Measurements from ENCODE around the gene CDKL5.
"Not testable (repeated sequence)": the region's sequence is repeated elsewhere in the genome, so short reads cannot be mapped to it uniquely, and the experiment has no call there.

The CDKL5 gene

DNA sequence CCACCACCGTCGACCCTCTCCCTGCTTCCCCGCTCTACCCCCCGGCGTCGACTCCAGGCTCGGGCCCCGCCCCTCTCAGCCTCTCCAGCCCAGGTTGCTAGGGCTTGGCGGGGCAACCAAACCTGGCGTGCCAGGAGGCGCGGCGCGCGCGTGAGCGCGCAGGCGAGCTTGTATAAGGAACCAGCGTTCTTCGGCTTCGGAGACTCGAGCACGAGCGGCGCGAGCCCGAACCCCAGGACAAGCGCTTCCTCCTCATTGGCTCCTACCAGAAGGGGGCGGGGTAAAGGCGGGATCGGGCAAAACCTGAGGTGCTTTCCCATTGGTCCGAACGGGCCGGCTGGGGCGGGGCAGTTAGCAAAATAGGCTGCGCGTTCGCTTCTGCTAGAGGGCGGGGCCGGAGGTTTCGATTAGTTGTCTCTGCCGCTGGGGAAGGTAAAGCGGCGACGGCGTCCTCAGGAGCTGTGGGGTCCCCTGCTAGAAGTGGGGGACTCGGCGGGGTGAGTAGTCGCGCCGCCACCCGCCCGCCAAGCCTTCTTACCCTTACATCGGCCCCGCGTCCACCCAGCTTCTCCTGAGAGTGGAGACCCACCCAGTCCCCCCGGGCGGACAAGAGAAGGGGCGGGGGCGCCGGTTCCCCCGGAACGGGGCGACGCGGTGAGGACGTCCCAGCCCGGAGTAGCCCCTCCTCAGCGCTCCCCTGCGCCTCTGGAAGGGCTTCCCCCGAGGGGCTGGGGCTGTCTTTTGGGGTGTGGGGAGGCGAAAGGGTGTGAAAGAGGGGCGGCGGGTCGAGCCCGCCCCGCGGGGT lies at the start of gene CDKL5:
TSS of gene CDKL5 (plus strand) at position 410 of the 805 bp plus-strand sequence. CDS start 81,489 bp downstream, outside the sequence.
- peak; percentile 84 to 91 (median 90) for DNase-seq (ENCODE audit: low read depth in 2 of 3, low spot score in 1 of 3)

DNA sequence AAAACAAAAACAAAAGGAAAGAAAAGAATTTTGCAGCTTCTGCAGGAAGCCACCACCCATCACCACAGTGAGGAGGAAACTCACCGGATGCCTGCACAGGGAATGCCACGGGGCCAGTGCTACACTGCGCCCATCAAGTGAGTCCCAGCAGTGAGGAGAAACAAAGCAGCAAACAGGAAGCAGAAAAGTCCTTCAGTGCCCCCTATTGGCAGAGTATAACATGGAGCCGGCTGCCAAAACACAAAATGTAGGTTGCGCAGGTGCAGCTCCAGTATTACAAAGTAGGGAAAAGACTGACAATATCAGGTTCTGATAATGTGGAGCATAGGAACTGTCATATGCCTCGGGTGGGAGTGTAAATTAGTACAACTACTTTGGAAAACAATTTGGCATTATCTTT lies 47.6 kb upstream of the CDKL5 start:
- DNase-seq (ENCODE audit: low read depth in 2 of 3, low spot score in 1 of 3) = peak in 2 of 3 donors; percentile 1 to 47

DNA sequence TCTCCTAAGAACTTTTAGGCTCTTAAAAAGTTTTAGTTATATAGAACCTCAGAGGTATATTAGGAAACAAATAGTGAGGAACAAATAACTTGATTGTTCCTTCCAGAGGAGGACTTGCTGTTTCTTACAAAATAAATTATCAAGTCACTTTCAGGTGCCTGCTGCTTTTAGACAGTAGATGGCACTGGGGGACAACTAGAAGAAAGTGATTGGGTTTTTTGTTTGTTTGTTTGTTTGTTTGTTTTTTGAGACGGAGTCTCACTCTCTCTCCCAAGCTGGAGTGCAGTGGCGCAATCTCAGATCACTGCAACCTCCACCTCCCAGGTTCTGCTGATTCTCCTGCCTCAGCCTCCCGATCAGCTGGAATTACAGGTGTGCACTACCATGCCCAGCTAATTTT lies 35.4 kb upstream of the CDKL5 start:
- DNase-seq (ENCODE audit: low read depth in 2 of 3, low spot score in 1 of 3) = no peak

DNA sequence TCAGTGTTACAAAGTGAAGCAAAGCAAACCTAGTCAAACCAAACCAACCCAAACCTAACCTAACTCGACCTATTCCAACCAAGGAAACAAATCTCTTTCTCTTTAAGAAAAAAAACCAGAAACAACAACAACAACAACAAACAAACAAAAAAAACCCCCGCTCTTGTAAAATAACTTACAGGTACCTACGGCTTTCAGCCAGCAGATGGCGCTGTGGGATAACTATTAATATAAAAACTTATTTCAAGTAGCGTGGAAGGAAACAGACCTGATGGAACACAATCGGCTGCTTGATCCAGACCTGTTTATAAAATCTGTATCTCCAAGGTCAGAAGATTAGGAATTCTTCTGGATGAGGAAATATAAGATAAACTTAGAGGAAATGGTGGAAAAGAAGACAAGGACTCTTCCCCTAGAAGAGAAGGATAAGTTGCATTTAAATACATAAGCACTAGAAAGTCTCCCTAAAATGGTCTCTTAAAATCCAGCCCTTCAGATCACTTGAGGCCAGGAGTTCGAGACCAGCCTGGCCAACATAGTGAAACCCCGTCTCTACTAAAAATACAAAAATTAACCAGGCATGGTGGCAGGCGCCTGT lies 34.4 kb upstream of the CDKL5 start:
- peak in 2 of 3 donors; percentile 27 to 59 for DNase-seq (ENCODE audit: low read depth in 2 of 3, low spot score in 1 of 3)

DNA sequence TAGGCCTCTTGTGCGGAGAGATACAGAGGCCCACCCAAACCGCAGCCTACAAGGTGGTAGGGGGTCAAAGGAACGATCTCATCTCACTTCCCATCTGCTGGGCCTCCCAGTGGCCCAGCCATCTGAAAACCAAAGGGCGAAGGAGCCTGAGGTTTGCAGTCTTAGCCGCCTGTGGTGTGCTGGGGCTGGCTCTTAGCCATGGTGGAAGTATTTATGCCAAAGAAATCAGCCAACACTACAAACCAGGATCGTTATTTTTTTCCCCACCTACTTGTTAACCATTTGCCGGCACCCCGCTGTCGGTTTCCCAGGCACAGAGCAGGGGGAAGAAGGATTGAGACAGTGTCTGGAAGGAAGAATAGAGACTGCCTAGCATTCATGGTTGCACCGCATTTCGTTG lies 30.9 kb upstream of the CDKL5 start:
- DNase-seq (ENCODE audit: low read depth in 2 of 3, low spot score in 1 of 3) = no peak

DNA sequence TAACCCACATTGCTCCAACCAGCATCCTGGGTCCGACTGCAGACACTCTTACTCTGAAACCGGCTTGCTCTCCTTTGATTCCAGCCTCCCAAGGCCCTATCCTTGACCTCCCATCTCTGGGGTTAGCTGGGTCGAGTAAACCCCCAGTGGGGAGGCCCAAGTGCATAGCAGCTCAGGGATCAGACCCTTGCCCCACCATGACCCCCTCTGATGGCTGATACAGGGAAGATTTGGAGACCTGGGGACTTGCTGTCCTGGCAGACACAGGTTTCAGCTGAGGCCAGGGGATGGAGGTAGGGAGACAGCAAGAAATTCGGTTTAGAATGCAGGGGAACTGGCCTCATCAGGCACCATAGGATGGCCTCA lies 23.6 kb upstream of the CDKL5 start:
- no peak for DNase-seq (ENCODE audit: low read depth in 2 of 3, low spot score in 1 of 3)

DNA sequence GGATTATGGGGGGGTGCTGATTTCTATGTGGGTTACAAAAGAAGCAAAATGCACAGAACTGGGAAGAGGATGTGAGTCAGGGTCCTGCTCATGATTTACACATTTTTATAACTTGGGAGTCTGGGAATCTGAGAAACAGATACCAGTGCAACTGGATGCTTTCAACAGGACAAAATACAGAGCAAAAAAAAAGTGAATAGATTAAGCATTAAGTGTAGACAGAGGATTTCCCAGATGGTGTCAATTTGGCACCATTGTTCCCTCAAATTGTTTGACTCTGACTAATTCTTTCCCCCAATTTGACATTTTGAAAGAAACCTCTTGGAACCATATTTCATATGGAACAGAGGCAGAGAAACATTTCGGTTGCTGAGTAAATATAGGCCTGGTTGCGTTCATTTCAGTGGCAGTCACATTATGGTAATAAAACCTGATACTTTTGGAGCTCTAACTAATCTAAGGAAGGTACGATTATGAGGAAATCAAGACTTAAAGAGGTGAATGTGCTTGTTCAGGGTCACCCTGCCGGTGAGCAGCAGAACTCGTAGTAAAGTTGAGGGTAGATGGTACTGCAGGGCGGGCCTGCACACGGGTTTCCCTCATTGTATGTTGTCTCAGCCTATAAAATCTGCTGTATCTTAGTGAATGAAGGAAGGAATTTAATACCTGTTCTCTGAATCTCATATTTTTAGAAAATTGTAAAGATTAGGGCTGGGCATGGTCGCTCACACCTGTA lies 18.7 kb upstream of the CDKL5 start:
- DNase-seq (ENCODE audit: low read depth in 2 of 3, low spot score in 1 of 3) = no peak

DNA sequence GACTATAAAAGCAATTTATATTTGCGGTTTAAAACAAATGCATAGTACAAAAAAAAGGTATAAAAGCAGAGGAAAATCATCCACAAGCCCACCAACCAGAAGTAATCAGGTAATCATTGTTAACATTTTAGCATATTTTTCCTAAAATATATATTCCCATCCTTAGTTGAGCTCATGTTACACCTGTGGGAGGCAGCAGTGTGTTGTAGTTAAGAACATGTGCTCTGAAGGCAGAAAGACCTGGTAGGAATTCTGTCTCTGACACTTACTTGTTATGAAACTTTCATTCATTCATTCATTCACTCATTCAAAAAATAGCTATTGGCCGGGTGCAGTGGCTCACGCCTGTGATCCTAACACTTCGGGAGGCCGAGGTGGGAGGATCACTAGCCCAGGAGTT lies 15.4 kb upstream of the CDKL5 start:
- no peak for DNase-seq (ENCODE audit: low read depth in 2 of 3, low spot score in 1 of 3)

DNA sequence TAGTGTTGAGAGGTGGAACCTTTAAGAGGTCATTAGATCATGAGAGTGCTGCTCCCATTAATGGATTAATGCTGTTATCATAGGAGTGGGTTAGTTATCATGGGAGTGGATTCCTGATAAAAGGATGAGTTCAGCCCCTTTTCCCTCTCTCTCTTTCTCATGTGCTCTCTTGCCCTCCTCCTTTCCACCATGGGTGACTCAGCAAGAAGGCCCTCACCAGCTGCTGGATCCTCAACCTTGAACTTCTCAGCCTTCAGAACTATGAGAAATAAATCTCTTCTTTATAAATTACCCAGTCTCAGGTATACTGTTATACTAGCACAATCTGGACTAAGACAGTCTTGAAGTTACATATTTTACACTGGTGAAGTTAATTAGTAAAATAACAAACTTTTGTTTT lies 10.0 kb upstream of the CDKL5 start:
- DNase-seq (ENCODE audit: low read depth in 2 of 3, low spot score in 1 of 3) = no peak

DNA sequence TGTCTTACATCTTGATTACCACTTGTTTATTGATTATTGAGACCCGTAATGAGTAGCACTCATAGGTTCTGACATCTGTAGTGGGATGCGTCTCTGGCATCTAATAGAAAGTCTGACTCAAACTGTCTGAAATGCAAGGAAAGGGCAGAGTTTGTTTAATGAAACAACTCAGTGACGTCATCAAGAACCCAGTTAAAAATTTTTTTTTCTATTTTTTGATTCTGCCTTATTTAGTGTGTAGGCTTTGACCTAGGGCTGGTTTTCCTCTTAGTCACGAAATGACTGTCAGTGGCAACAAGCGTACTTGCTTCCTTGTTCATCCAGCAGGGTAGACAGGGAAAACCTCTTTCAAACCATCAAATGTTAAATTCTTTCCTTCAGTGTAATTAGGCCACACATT lies 3.1 kb upstream of the CDKL5 start:
- no peak for DNase-seq (ENCODE audit: low read depth in 2 of 3, low spot score in 1 of 3)

DNA sequence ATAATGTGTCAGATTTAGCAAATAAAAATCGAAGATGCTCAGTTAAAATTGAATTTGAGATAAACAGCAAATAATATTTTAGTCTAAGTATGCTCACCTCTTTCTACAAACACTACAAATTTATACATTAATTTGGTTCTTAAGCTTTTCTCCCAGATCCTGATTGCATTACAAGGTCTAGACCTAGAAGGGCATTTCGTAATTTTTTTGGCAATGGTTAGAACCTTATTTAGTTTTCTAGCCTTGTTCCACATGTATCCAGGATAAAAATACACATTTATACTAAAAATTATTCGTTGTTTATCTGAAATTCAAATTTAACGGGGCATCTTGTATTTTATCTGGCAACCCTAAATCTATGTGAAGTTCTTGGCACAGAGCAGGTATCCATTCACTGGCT lies 2.5 kb upstream of the CDKL5 start:
- DNase-seq (ENCODE audit: low read depth in 2 of 3, low spot score in 1 of 3) = no peak

DNA sequence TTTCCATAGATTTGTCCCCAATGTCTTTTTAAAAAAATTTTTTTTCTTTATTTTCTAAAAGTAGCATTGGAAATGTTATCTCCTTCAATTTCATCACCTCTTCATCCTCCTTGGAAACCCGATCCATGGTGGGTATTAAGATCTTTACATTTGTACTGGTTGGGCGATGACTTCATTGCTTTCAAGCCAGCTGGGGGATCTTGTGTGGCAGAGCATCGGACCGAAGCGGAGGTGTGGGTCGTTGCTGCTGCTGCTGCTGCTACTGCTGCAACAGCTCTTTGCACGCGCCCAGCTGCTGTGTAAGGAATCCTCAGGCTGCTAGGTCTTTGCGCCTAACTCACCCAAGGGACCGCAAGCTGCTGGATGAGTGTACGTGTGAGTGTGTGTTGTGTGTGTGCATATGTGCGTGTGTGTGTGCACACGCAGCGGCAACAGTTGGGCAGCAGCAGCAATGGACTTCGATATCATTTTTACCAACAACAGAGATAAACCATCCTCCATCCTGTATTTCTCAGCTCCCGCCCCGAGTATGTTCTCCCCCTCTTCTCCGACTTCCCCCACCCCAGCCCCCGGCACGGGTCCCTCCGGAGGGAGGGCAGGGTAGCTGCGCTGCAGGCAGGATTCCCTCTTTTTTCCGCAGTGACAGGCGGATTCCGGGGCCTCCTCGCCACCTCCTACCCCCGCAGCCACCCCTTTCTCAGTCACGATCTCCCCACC lies 768 bp upstream of the CDKL5 start:
- DNase-seq (ENCODE audit: low read depth in 2 of 3, low spot score in 1 of 3) = peak in 1 of 3 donors; percentile 2

DNA sequence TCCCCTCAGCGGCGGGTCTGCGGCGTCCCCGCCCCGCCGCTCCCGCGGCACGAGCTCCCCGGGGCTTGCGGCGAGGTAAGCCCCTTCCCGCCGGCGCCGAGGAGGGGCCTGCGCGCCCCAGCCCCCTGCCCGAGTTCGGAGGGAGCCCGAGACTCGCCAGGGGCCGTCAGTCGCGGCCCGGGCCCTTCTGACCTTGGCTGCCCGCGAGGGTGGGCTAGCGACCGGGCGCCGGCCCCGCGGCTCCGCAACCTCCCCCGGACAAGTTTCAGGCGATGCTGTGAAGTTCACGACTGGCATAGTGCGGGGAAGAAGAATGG lies 554 bp downstream of the CDKL5 start:
- no peak for DNase-seq (ENCODE audit: low read depth in 2 of 3, low spot score in 1 of 3)

DNA sequence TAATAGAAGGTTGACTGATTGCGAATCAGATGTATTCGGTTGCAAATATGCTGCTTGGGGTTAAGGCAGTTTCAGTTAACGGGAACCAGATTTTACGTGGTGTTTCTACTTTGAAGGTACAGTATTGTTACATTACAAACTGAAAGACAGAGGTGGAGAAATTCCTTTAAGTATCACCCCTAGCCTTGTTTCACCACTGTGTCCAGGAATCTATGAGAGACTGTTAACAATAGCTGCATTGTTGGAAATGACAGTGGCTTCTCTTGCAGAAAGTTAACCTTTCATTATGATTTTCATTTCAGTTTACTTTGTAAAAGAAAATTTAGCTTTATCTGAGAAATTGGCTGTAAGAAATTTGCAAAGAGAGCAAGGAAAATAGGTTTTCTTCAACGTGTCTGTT lies 2.6 kb downstream of the CDKL5 start:
- DNase-seq (ENCODE audit: low read depth in 2 of 3, low spot score in 1 of 3) = no peak

DNA sequence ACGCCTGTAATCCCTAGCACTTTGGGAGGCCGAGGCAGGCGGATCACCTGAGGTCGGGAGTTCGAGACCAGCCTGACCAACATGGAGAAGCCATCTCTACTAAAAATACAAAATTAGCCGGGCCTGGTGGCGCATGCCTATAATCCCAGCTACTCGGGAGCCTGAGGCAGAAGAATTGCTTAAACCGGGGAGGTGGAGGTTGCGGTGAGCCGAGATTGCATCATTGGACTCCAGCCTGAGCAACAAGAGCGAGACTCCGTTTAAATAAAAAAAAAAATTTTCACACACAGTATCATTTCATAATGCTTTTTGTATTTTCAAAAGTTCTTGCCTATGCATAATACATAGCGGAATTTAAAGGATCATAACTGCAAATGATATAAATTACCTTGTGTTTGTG lies 7.9 kb downstream of the CDKL5 start:
- DNase-seq (ENCODE audit: low read depth in 2 of 3, low spot score in 1 of 3) = not testable (repeated sequence)

DNA sequence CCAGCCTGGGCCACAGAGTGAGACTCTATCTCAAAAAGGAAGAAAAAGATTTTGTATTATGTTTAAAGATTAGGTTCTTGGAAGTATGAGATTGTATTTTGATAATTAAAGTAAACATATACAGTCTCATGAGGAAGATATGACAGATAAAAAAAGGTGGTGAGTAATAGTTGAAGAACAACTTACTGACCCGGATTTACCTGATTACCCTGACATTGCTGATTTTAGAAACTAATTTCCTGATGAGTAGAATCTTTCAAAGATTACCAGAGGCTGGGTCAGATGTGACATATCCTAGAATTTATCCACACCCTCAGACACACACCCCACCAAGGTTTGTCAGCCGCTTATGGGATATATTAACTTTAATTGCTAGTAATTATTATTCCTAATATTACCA lies 9.5 kb downstream of the CDKL5 start:
- DNase-seq (ENCODE audit: low read depth in 2 of 3, low spot score in 1 of 3) = no peak

DNA sequence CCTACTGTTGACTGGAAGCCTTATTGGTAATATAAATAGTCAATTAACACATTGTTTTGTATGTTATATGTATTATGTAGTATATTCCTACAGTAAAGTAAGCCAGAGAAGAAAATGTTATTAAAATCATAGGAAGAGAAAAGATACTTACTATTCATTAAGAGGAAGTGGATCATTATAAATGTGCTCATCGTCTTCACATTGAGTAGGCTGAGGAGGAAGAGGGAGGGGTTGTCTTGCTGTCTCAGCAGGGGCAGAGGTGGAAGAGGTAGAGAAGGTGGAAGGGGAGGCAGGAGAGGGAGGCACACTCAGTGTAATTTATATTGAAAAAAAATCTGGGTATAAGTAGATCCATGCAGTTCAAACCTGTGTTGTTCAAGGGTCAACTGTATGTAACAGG lies 10.6 kb downstream of the CDKL5 start:
- DNase-seq (ENCODE audit: low read depth in 2 of 3, low spot score in 1 of 3) = no peak

DNA sequence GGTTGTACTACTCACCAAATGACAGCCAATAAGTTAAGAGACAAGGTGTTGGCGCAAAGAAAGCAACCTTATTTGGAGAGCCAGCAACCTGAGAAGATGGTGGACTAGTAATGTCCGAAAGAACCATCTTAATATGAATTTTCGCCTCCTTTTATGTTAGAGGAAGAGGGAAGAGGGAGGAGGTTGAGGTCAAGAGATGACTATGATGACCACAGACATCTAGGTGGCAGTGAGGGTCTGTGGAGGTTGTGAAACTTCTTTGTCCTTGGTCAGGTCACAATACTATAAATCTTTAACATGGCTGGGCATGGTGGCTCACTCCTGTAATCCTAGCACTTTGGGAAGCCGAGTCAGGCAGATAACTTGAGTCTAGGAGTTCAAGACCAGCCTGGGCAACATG lies 15.4 kb downstream of the CDKL5 start:
- no peak for DNase-seq (ENCODE audit: low read depth in 2 of 3, low spot score in 1 of 3)

DNA sequence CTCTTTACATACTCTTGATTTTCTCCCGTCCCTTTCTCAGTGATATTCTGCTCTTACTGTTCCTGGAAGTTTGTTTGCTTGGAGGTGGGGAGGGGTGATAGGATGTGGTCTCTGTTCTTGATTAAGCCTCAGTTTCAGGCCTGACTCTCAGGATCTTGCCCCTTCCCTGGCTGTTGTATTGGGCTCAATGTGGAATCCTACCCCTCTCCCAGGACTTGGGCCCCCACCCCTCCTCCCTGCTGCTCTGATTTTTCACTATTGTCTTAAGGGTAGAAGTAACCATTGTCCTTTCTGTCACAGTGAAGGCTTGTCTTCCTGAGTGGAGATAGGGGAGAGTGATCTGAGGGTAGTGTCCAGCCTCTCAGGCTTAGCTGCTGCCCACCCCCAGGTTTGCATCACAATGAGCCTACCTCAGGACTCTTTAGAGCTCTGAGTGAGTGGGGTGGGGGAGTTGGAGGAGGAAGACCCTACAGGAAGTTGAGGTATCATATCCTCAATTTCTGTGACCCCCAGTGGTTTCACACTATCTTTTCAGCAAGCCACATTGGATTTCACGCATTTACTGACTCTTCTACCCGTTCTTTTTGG lies 16.5 kb downstream of the CDKL5 start:
- no peak for DNase-seq (ENCODE audit: low read depth in 2 of 3, low spot score in 1 of 3)

DNA sequence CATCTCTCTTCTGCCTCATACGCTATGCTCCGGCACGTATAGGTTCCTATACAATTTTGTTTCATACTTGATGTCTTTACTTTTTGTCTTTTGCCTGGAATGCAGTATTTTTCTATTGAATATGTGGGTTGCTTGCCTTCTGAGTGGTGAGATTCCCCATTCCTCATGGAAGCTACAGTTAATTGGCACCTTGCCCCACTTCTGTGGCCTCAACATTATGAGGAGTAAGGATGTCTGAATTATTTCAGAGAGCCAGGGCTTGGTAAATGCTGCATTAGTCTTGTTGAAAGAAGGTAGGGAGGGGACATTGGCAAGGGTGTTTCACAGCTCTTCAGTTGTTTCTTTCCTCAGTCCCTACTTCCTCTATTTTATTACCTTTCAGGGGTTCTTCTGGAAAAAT lies 23.0 kb downstream of the CDKL5 start:
- no peak for DNase-seq (ENCODE audit: low read depth in 2 of 3, low spot score in 1 of 3)

DNA sequence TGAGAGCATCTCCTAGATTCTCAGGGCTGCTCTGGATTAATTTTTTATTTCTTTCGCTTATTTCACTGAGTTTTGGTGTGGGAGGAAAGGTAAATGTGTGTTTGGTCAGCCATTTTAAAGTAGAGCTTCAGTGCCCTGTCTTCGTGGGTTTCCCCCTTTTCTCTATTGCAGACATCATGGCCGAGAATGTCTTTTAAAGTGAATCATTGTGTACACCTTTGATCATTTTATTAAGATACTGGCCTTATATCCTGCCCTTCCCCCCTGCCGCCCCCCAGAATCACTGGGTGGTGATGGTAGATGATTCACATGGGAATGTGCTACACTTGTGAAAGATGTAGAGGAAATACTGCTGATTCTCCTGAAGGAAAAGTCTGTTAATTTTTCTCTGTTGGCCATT lies 23.8 kb downstream of the CDKL5 start:
- DNase-seq (ENCODE audit: low read depth in 2 of 3, low spot score in 1 of 3) = no peak

Measured in stimulated activated CD4-positive, alpha-beta T cell treated with anti-CD3 and anti-CD28 coated beads, Interleukin-12 subunit alpha, Interleukin-12 subunit beta, amount 100 ng/mL, for 48 hours (primary cell).